BLaER1 (cell line): ENCODE data around the gene CFAP410.

ENCODE experiments used
- H3K27ac ChIP-seq: shearing (Covaris generic); formaldehyde crosslinking; 2 replicates; pipeline ENCODE4 v1.8.1; 2022
- H3K27me3 ChIP-seq: shearing (Covaris generic); formaldehyde crosslinking; 2 replicates; pipeline ENCODE4 v1.8.1; 2022
- H3K36me3 ChIP-seq: shearing (Covaris generic); formaldehyde crosslinking; 2 replicates; pipeline ENCODE4 v1.8.1; 2022
- H3K4me1 ChIP-seq: shearing (Covaris generic); formaldehyde crosslinking; 2 replicates; pipeline ENCODE4 v1.8.1; 2022
- H3K4me2 ChIP-seq: shearing (Covaris generic); formaldehyde crosslinking; 2 replicates; pipeline ENCODE4 v1.8.1; 2022
- H3K4me3 ChIP-seq: shearing (Covaris generic); formaldehyde crosslinking; 2 replicates; pipeline ENCODE4 v1.8.1; 2022
- H3K9ac ChIP-seq: shearing (Covaris generic); formaldehyde crosslinking; 2 replicates; pipeline ENCODE4 v1.8.1; 2022
- H3K9me3 ChIP-seq: shearing (Covaris generic); formaldehyde crosslinking; 2 replicates; pipeline ENCODE4 v1.8.1; 2022
- H4K20me1 ChIP-seq: shearing (Covaris generic); formaldehyde crosslinking; 2 replicates; pipeline ENCODE4 v1.8.1; 2022
- Cebpa-rat ChIP-seq: shearing (Covaris generic); IDR thresholded peaks from 2 replicates; pipeline ENCODE4 v1.8.1; 2022

CFAP410 gene

DNA sequence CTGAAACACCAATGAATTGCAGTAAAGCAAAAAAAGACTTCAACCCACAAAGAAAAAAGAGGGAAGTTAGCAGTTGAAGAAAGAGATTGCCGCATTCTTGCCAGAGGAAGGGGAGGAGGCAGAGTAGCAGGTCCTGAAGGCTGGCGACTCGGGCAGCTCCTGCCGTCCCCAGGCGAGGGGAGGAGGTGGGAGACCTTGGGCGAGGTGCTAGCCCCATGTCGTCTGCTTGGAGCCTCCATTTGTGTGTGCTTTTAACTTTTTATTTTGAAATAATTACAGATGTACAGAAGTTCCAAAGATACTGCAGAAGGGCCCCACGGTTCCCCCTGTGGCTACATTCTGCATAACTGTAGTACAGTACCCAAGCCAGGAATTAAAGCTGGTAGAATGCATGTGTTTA is 21.0 kb upstream of the CFAP410 start:
- Histone ChIP-seq H3K4me1 (peaks cover 62% of the 10 kb centered on the region), H3K4me3 (no peak overlapping the region), H3K27ac (0 out of 2 replicates have a peak overlapping the region, but pooled peaks have one; percentile 5), H3K9ac (no peak overlapping the region), H4K20me1 (peaks cover 24% of the 10 kb centered on the region), H3K9me3 (peaks cover 30% of the 10 kb centered on the region), H3K36me3 (peaks cover 74% of the 10 kb centered on the region), H3K4me2 (peak overlapping the region; percentile 64), H3K27me3 (no peaks in the 10 kb centered on the region)
- no peak for TF ChIP-seq Cebpa-rat

GRCh38 chr21:44359396-44359795 is 20.2 kb upstream of the CFAP410 start:
- Histone ChIP-seq H4K20me1 (peaks cover 16% of the 10 kb centered on the region), H3K36me3 (peaks cover 68% of the 10 kb centered on the region), H3K4me1 (peaks cover 66% of the 10 kb centered on the region), H3K4me3 (no peak overlapping the region), H3K9ac (no peak overlapping the region), H3K4me2 (peak overlapping the region; percentile 64; the same call in 1 of the 2 replicates), H3K27ac (no peak overlapping the region), H3K9me3 (peaks cover 30% of the 10 kb centered on the region), H3K27me3 (no peaks in the 10 kb centered on the region)
- no peak for TF ChIP-seq Cebpa-rat

DNA sequence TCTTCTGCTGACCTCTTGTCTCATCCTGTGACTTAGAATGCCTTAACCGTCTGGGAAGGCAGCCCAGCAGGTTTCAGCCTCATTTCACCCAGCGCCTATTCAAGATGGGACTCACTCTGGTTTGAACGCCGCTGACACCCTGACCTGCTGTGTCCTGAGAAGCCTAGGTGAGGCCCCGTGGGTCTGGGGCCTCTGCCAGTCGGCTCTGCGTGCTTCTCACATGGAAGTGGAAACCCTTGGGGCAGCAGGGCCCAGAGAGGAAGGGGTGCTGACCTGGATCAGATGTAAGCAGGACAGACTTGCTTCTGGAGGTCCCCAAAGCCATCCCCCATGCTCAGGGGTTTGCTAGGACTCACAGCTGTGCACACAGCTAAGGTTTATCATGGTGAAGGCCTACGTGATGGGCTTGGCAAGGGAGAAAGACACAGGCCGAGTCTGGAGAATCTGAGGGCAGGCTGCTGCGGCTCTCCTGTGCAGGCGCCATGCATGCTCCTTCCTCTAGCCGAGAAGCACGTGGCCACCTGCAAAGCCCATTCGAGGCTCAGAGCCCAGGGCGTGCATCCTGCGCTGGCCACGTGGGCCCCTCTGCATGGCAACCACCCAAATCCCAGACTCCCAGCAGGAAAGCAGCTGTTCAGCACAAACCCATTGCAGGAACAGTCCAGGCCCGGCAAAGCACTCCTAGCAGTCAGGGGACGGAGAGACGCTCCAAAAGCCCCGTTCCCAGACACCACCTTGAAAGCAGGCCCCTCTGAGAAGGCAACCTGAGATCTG is 18.1 kb upstream of the CFAP410 start:
- Histone ChIP-seq H3K4me3 (no peak overlapping the region), H3K9me3 (peaks cover 16% of the 10 kb centered on the region; the same call in 1 of the 2 replicates), H3K9ac (no peak overlapping the region), H3K4me1 (peaks cover 67% of the 10 kb centered on the region), H3K27ac (no peak overlapping the region), H4K20me1 (0 out of 2 replicates have a peak, but pooled peaks cover 8% of the 10 kb centered on the region), H3K36me3 (peaks cover 48% of the 10 kb centered on the region), H3K4me2 (peak overlapping the region; percentile 37; the same call in 1 of the 2 replicates), H3K27me3 (no peaks in the 10 kb centered on the region)
- TF ChIP-seq Cebpa-rat: no peak

- Histone ChIP-seq H3K36me3 (peaks cover 48% of the 10 kb centered on the region), H3K9ac (no peak overlapping the region), H3K4me3 (no peak overlapping the region), H3K27me3 (no peaks in the 10 kb centered on the region), H3K4me2 (peak overlapping the region; percentile 37), H3K4me1 (peaks cover 73% of the 10 kb centered on the region), H3K9me3 (peaks cover 16% of the 10 kb centered on the region; the same call in 1 of the 2 replicates), H3K27ac (no peak overlapping the region), H4K20me1 (0 out of 2 replicates have a peak, but pooled peaks cover 8% of the 10 kb centered on the region)
- no peak for TF ChIP-seq Cebpa-rat
Measured at GRCh38 chr21:44356636-44357035, 17.4 kb upstream of the CFAP410 start.

DNA sequence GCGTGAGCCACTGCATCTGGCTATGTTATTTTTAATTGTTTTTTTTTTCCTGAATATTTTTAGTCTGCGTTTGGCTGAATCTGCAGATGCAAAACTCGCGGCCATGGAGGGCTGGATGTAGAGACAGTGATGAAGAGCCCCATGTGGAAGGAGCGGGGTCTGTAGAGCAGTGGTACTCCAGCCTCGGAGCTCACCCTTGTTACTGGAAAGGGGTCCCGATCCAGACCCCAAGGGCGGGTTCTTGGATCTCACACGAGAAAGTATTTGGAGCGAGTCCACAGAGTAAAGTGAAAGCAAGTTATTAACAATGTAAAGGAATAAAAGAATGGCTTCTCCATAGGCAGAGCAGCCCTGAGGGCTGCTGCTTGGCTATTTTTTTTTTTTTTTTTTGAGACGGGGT is 17.0 kb upstream of the CFAP410 start:
- H3K9me3 ChIP-seq: peaks cover 16% of the 10 kb centered on the region; the same call in 1 of the 2 replicates
- peaks cover 47% of the 10 kb centered on the region for H3K36me3 ChIP-seq
- 0 out of 2 replicates have a peak, but pooled peaks cover 8% of the 10 kb centered on the region for H4K20me1 ChIP-seq
- H3K27ac ChIP-seq: no peak overlapping the region
- no peak overlapping the region for H3K9ac ChIP-seq
- no peak overlapping the region for H3K4me3 ChIP-seq
- no peak for TF ChIP-seq Cebpa-rat
- peaks cover 78% of the 10 kb centered on the region for H3K4me1 ChIP-seq
- H3K4me2 ChIP-seq: peak overlapping the region; percentile 37
- no peaks in the 10 kb centered on the region for H3K27me3 ChIP-seq

DNA sequence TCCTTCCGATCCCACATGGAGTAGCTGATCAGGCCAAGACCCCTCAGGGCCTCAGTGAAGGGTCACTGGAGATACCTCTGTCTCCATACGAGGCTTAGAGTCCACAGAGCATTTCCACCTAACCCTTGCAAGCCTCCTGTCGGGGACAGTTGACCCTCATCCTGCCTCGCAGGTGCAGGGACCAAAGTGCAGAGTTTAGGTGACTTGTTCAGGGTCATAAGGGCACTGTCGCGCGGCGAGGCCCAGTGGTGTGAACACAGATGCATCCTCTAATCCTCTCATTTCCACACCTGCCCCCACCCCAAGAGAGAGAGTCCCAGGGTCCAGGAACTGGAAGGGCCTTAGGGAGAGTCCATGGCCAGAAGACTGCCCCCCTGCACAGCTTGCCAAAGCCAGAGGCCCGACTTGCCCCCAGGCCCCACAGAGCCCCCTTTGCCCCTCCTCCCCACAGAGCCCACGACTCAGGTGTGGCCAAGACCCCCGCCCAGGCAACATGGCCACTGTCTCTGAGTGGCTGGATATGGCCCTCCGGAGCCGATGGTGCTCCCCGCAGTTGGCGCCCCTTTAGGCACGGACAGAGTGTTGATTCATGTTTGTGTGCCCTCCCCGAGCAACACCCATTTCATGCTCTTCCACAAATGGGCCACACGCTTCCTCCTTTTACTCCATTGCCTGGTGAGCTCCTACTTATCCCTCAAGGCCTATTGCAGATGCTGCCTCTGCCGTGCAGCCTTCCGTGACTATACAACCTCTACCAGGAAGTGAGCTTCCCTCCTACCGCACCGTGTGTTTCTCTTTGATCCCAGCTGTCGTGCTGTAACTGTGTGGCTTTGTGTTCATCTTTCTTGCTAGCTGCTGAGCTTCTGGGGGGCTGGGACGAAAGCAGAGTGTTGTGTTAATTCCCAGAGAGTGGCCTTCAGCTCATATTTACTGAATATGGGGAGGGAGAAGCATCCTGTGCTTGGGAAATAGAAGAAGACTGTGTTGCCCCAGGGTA is 15.9 kb upstream of the CFAP410 start:
- H3K27me3 ChIP-seq: no peaks in the 10 kb centered on the region
- H3K9ac ChIP-seq: peak overlapping the region; percentile 91
- H3K4me1 ChIP-seq: peaks cover 75% of the 10 kb centered on the region
- peak overlapping the region; percentile 94 for H3K4me2 ChIP-seq
- H3K4me3 ChIP-seq: peak overlapping the region; percentile 72
- peaks cover 40% of the 10 kb centered on the region for H3K36me3 ChIP-seq
- 0 out of 2 replicates have a peak, but pooled peaks cover 8% of the 10 kb centered on the region for H4K20me1 ChIP-seq
- TF ChIP-seq Cebpa-rat: no peak
- peak overlapping the region; percentile 98 for H3K27ac ChIP-seq
- H3K9me3 ChIP-seq: peaks cover 16% of the 10 kb centered on the region; the same call in 1 of the 2 replicates

DNA sequence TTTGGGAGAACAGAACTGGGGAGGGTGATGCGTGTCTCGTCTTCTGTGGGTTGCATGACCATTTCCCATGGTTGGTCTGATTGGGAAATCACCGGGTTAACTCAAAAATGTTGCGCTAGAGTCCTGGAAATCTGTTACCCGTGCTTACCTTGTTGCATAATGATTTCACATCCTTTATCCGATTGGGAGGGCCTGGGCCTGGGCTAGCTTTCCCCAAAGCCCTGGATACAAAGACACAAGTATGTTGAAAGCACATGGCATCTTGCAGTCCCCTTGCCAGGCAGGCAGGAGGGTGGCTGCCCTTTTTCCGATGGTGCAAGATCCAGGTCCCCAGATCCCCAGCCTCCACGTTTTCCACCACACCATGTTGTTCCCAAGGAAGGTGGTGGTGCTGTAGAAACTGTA is 14.8 kb upstream of the CFAP410 start:
- H3K27me3 ChIP-seq: no peaks in the 10 kb centered on the region
- H3K4me1 ChIP-seq: peaks cover 70% of the 10 kb centered on the region
- 0 out of 2 replicates have a peak, but pooled peaks cover 8% of the 10 kb centered on the region for H4K20me1 ChIP-seq
- H3K27ac ChIP-seq: peak overlapping the region; percentile 98
- peak overlapping the region; percentile 91 for H3K9ac ChIP-seq
- peaks cover 16% of the 10 kb centered on the region; the same call in 1 of the 2 replicates for H3K9me3 ChIP-seq
- peaks cover 36% of the 10 kb centered on the region for H3K36me3 ChIP-seq
- peak; percentile 92 for TF ChIP-seq Cebpa-rat
- peak overlapping the region; percentile 72 for H3K4me3 ChIP-seq
- peak overlapping the region; percentile 94 for H3K4me2 ChIP-seq

DNA sequence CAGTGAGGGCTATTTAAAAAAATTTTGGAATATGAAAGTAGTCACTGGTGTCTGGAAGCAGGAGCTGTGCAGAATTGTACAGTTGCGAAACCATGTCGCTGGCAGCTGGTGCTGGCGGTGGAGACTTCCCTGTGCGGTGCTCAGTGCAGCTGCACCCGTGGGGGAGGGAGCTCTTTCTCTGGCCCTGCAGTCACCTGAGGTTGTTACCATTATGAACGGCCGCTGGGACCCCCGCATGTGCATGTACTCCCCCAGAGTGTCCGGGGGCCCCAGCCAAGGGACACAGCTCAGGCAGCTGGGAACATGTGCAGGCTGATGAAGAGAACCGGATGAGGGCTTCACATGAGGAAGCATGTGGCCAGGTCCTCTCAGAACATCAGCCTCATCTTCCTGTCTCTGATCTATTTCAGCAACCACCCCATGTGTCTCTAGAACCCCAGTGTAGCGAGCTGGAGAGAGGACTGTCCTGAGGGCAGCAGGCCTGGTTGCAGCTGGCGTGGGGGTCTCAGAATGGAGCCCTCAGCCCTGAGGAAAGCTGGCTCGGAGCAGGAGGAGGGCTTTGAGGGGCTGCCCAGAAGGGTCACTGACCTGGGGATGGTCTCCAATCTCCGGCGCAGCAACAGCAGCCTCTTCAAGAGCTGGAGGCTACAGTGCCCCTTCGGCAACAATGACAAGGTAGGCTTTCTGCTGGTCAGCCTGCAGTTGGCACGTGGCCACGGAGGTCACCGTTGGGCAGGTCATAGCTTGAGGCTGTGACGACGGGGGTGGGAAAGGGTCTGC is 14.2 kb upstream of the CFAP410 start, which contains the start of gene TRPM2:
TRPM2 (plus strand) TSS at position 431 of the 780 bp plus-strand sequence; CDS start at position 511, 80 bp downstream.
- Histone ChIP-seq H3K4me3 (peak within 1 kb of the TSS; percentile 72), H3K9ac (peak within 1 kb of the TSS; percentile 91), H3K27ac (peak within 1 kb of the TSS; percentile 98)

More for the DNA sequence above, 14.2 kb upstream of the CFAP410 start, which contains the start of gene TRPM2:
- Histone ChIP-seq H4K20me1 (0 out of 2 replicates have a peak, but pooled peaks cover 8% of the 10 kb centered on the region), H3K4me1 (peaks cover 77% of the 10 kb centered on the region), H3K27me3 (no peaks in the 10 kb centered on the region), H3K36me3 (peaks cover 30% of the 10 kb centered on the region), H3K4me2 (peak within 1 kb of the TSS; percentile 94), H3K9me3 (peaks cover 11% of the 10 kb centered on the region; the same call in 1 of the 2 replicates)
- TF ChIP-seq Cebpa-rat: peak; percentile 99
